G401.6 (cell line): ENCODE results near the gene OTOP1.
"Not testable (repeated sequence)": the region's sequence is repeated elsewhere in the genome, so short reads cannot be mapped to it uniquely, and the experiment has no call there.

Experiments
- FAIRE-seq: peaks from 2 replicates; lab custom pipeline; 2012; peaks lifted over from hg19 to GRCh38; lab: Jason Lieb, UNC

The OTOP1 gene, protein sequence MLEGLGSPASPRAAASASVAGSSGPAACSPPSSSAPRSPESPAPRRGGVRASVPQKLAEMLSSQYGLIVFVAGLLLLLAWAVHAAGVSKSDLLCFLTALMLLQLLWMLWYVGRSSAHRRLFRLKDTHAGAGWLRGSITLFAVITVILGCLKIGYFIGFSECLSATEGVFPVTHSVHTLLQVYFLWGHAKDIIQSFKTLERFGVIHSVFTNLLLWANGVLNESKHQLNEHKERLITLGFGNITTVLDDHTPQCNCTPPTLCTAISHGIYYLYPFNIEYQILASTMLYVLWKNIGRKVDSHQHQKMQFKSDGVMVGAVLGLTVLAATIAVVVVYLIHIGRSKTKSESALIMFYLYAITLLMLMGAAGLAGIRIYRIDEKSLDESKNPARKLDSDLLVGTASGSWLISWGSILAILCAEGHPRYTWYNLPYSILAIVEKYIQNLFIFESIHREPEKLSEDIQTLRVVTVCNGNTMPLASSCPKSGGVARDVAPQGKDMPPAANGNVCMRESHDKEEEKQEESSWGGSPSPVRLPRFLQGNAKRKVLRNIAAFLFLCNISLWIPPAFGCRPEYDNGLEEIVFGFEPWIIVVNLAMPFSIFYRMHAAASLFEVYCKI

DNA sequence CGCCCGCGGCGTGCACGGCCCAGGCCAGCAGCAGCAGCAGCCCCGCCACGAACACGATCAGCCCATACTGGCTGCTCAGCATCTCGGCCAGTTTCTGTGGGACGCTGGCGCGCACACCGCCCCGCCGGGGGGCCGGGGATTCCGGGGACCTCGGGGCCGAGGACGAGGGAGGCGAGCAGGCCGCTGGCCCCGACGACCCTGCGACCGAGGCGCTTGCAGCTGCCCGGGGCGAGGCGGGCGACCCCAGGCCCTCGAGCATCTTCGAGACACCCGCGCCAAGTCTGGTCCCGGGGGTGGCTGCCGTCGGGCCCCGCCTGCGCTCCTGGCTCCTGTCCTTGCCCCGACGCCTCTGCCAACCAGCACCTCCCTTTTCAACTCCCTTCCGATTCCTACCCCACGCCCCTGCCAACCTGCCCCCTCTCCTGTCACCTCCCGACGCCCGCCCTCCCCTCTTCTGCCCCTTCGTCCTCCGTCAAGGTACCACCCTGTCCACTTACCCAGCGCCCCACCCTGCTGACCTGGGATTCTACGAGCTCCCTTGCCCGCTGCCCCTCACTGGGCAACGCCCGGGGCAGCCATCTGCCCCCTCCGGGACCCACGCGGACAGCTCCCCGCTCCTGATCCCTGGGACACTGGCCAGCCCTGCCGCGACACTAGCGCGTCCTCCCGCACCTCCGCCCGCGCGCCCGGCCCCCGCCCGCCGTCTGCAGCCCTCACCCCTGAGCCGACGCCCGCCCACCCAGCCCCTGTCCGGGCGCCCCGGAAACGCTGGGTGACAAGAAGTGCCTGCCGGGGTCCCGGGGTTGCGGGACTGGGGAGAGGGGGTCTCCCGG is at the start of gene OTOP1:
Gene OTOP1, minus strand, starts transcription at position 324 of the 833 bp plus-strand sequence. Its CDS starts 65 bp downstream, at position 259.
- no peak for FAIRE-seq

DNA sequence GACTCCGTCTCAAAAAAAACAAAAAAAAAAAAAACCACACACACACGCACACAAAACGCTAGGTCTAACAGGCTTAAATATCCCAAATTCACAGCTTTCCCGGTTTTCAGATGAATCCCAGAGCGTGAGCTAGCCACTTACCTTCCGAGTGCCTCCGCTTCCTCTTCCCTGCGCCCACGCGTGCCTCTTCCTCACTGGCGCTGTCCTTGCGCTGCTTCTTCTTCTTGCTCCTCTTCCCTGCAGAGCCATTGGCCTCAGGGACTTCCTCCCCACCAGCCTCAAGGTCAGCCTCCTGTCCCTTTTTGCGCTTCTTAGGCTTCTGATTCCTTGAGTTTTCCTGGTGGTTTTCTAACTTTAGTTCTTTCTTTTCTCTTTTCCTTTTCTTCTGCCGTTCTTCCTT is 47.5 kb upstream of the OTOP1 start:
- FAIRE-seq: no peak

DNA sequence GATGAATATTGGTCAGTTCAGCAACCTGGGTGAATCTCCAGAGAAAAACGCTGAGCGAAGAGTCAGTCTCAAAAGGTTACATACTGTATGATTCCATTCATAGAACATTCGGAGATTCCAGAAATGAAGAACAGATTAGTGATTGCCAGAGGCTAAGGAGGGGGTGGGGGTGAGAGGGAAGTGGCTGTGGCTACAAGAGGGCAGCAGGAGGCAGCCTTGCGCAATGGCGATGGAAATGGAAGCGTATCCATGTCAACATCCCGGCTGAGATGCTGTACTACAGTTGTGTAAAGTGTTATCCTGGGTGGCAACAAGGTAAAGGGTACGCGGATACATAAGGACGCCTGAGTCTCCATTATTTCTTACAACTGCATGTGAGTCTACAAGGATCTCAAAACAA is 45.2 kb upstream of the OTOP1 start:
- no peak for FAIRE-seq

DNA sequence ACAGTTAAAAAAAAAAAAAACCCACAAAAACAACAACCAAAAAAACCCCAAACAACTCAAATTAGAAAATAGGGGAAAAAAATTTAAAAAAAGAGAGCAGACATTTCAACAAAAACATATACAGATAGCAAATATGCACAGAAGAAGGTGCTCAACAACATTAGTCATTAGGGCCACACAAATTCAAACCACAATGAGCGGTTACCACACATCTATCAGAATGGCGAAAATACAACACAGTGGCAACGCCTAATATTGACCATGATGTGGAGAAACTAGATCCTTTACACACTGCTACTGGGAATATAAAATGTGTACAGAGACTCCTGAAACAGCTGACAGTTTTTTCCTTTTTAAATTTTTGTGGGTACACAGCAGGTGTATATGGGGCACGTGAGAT is 43.8 kb upstream of the OTOP1 start:
- FAIRE-seq: no peak

DNA sequence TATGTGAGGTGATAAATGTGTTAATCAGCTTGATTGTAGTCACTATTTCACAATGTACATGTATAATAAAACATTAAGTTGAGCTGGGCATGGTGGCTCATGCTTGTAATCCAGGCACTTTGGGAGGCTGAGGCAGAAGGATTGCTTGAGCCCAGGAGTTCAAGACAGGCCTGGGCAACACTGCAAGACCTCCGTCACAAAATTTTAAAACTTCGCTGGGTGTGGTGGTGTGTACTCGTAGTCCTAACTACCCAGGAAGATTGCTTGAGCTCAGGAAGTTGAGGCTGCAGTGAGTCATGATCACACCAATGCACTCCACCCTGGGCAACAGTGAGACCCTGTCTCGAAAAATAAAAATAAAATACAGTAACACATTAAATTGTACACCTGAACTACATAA is 43.1 kb upstream of the OTOP1 start:
- no peak for FAIRE-seq

DNA sequence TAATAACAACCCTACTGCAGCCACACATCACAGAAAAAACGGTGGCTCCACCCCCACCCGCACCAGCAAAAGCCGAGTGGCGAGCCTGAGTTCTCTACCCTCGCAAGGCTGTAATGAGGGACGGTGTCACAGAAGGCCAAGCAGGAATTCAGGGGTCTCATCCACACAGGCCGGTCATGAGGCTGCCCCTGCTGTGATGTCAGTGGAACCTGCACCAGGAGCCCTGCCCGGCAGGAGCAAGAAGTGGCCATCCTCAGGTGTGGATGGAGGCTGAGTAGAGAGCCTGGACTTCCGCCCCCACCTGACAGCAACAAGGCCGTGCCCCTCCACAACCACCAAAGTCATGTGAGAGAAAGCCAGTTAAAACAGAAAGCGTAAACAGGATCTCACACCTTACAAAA is 42.6 kb upstream of the OTOP1 start:
- no peak for FAIRE-seq

DNA sequence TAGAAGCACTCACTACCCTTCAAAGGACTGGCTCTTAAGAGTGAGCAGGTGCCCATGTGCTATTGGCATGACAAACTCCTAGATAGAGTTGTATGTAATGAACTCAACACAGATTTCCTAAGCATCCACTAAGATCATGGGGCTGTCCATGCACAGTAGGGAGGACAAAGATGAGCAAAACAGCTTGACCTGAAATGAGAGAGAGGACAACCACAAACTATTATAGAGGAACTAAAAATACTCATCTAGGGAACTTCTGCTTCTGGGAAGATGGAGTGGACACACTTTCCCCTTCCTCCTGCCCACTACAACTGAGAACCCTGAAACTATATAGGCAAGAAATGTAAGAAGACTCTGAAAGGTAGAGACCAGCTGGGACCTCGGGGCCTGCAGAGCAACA is 42.0 kb upstream of the OTOP1 start:
- FAIRE-seq: no peak

DNA sequence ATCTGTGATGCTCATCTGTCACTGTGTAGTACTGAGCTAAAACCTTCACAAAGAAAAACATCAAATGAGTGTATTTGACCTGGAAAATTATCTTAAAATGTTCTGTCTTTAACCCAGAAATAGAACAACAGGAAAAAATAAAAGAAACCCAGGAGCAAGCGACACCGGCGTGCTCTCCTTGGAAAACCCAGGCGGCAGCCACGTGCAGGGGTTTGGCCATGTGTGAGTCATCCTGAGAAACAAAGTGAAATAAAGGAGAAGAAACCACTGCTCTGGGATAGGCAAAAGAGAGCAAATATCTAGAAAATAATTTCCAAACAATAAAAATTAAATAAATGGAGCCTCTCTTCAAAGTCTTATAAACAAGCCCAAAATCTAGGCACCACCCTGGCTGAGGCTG is 41.3 kb upstream of the OTOP1 start:
- FAIRE-seq: no peak

DNA sequence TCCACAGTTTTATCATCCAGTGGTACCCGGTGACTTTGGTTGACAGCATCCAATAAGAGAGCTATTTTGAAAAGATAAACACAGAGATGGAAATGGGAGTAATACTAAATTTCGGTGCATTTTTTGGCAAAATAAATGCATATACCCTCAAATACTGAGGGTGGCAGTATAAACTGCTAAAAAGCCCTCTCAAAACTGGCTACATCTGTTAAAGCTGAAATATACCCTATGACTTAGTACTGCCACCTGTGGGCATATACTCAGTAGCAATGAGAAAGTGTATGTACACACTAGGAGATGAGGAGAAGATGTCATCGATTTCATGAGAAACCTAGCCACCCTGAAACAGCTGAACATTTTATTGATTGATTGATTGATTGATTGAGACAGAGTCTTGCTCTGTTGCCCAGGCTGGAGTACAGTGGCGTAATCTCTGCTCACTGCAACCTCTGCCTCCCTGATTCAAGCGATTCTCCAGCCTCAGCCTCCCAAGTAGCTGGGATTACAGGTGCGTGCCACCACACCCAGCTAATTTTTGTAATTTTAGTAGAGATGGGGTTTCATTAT is 33.5 kb upstream of the OTOP1 start:
- peak; percentile 95 for FAIRE-seq

DNA sequence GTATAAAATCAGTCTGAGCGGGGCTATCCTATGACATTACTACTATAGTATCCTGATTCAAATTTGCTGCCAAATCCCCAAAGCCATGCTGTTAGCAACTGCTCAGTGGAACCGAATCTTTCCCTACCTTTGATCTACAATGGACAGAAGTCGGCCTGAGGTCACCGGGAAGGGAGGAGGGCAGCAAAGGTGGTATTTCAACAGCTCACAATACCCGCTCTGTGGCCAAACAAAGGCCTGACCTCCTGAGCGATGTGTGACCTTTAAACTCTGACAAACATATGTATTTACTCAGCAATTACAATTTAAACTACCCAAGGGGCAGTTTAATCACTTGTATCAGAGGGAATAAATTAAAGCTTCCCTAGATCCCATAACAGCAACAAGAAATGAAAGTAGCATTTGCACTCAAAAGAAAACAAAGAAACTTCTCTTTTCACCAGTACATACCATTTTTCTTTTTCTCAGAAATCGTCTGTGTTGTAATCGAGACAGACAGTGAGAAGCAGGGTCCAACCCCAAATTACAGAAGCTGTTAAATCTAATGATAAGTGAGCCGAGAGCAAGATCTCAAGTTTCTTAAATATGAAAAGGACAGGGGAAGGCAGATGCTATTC is 32.9 kb upstream of the OTOP1 start:
- FAIRE-seq: no peak

DNA sequence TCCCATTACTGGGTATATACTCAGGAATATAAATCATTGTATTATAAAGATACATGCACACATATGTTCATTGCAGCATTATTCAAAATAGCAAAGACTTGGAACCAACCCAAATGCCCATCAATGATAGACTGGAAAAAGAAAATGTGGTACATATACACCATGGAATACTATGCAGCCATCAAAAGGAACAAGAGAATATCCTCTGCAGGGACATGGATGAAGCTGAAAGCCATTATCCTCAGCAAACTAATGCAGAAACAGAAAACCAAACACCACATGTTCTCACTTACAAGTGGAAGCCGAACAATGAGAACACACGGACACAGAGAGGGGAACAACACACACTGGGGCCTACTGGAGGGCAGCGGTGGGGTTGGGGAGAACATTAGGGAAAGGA is 31.0 kb upstream of the OTOP1 start:
- not testable (repeated sequence) for FAIRE-seq

DNA sequence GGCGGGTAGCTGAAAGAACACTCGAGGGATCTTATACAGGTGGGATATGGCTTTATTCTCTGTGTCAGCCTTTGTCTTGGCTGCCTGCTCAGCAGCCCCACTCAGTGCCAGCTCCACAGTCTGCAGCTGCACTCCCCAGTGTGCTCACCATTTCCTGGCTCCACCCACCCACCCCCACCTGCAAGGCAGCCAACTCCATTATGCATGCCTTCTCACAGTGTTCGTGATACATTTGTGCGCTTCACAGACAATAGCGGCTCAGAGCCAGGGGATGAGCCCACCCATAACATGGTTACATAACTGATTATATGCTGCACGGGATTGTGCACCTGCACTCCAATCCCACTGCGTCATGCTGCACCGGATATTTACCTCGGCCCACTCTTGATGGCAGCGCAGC is 30.1 kb upstream of the OTOP1 start:
- no peak for FAIRE-seq

DNA sequence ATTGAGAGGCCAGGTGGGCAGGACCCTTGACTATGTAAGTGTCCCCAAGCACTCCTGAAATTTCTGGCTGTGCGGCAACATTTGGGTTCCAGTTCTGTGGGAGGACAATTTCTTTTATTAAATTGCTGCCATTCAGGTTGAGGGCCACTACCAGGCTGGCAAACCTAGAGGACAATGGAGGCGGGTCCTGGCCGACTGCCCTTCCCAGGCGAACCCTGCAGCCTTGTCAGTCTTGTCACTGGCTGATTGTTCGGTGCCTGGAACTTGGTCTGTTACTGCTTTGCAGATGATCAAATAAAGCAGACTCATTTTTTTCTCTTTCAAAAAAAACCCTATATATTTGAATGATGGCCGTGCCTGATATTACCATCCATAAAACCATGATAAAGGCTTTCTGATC is 27.9 kb upstream of the OTOP1 start:
- FAIRE-seq: no peak

DNA sequence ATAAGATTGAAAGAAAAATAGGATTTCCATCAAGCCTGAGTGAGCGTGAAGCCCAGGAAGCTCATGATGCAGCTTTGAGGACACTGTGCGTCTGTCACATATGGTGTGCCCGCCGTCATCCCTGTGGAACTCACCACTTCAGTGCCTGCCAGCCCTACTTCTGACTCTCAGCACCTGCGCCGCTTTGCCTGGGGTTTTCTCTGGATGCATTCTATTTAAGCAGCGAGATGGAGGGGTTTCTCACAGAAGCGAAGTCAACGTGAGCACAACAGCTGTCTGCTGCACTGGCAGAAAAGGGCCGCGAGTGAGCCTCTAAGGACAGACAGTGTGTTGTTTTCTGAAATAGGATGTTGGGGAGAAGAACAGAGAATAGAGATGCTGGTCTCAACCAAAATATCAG is 27.5 kb upstream of the OTOP1 start:
- no peak for FAIRE-seq

DNA sequence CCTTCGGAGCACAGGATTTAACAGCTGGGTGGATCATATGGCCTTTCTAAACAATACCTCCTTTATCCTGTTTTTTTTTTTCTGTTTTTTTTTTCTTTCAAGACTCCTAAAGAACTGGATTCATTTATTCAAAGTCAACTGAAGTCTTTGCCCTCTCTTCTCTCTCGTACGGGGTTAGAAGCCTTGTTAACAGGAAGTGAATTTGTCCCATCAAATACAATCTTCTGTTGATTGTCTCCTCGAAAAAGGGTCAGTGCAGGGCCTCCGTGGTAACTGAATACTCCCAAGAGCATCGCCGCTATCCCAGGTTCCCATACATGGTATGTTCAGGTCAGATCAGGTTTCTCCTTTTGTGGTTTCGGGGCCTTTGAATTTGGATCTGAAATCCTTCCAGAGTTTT is 23.1 kb upstream of the OTOP1 start:
- FAIRE-seq: no peak

DNA sequence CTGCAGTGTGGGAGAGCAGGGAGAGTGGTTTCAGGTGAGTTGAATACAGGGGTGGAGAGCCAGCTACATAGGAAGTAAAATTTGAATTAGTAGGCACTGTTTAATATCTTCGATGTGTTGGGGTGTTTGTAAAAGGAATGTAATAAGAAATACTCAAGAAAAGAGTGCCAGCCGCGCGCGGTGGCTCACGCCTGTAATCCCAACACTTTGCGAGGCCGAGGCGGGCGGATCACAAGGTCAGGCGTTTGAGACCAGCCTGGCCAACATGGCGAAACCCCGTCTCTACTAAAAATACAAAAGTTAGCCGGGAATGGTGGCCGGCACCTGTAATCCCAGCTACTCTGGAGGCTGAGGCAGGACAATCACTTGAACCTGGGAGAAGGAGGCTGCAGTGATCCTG is 22.6 kb upstream of the OTOP1 start:
- FAIRE-seq: not testable (repeated sequence)

DNA sequence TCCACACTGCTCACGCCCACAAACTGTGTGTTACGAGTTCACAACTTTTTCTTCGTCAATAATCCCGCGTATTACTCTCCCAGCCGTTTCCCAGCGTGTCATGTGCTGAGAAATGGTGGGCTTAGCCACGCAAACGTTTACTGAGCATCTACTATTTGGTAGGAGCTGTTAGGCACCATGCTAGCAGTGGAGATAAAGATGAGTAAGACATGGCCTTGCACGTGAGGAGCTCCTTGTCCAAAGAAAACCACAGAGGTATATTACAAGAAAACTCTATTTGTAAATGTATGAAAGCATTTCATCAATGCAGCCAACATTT is 22.1 kb upstream of the OTOP1 start:
- FAIRE-seq: no peak

DNA sequence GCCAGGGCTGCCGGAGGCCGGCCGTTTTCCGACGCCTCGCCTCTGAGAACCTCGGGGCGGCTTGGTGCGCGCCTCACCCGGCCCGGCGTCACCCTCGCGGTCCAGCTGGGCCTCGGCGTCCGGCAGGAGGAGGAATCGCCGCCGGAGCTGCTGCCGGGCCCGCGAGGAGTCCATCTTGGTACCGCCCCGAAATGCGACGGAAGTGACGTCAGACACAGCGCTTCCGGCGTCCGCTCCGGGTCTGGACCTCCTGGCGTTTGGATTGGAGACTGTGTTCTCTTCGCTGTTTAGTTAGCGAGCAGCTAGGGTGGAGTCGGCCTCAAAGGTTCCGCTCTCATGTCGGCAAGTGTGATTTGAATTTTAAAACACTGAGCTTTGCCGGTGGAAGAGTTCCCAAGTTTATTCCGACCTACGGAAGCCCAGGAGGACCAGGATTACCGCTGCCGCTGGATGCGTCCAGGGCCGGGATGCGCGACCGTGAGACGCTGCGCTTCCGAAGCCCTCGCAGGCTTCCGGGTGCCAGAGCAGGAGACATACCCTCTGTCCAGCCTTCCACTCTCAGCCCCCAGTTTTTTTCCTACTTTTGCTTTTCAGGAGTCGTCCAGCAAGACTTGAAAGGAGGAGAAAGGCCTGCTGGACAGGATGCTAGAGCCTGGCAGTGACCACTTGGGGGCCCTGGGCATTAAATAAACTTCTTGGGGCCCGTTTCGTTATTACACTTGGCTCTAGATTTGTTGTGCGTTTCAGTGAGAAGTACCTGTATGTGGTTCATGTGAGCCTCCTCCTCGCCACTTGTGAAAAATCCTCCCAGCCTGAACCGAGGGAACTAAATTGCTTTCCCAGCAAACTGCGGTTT is 21.5 kb upstream of the OTOP1 start, which contains the start of gene TMEM128:
Gene TMEM128, minus strand, starts transcription at position 195 of the 856 bp plus-strand sequence. Its CDS starts 21 bp downstream, at position 174.
- FAIRE-seq: peak; percentile 81

DNA sequence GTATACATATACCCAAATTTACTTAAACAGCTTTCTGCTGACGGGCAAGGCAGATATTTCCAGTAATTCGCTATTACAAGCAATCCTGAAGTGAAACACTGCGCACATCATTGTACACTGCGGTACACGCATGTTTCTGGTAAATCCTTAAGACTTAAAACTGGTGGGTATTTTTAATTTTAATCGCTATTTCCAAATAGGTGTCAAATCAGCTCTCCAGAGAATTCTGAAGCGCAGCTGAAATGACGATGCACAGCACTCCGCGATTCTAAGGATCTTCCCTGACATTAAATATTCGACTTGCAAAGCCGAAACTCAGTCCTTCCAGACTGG is 20.9 kb upstream of the OTOP1 start:
- no peak for FAIRE-seq

DNA sequence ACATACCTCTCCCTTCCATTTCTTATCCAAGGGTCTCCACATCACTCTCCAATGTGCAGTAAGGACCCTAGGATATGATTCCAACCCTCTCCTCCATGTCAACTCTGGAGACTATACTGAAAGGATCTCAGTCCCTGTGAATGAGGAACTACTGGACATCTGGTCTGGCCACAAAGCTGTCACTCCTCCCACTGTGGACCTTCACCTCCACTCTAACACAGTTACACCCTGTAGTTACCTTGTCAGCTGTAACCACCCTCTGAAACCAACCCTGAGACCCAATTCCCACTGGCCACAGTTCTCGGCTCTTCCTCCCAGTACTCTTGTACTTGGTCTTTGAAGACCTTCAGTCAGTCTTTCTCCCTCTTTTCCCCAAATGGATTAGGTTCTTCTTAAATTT is 18.4 kb upstream of the OTOP1 start:
- FAIRE-seq: no peak

DNA sequence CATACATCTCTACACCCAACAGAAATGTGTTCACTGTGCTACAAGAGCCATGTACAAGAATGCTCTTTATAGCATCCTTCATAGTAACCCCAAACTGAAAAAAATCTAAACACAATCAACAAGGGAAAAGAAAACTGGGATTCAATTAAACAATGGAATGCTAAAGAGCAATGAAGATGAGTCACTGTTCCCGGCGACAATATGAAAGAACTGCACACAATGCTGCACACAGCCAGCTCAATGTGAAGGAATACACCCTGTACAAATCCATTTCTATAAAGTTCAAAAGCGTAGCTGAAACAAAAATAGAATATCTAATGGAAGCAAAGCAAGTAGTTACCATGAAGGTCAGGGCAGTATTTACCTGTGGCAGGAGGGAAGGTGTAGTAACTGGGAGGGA is 12.8 kb upstream of the OTOP1 start:
- not testable (repeated sequence) for FAIRE-seq

DNA sequence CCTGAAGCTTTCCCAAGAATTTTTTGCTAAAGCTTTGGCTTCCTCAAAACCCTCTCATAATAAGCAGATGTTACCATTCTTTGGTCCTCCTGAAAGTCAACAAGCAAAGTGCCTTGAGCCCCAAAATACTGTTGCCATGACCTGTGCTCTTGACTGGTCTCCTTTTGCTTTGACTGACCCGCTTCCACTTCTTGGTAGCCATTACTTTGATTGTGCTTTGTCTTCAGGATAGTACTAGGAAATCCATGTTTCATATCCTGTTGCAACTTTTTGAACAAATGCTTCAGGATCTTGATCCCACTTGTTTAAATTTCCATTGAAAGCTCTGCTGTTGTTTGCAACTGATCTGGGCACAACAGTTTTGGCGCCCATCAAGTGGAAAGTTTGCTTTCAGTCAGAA is 6.9 kb upstream of the OTOP1 start:
- FAIRE-seq: no peak
